DMS 273 (cell line): ENCODE results near the gene EPB41L1.
A peak's percentile ranks its signal among the peaks of the same experiment; 100 is the strongest.
"Not testable (repeated sequence)": the region's sequence is repeated elsewhere in the genome, so short reads cannot be mapped to it uniquely, and the experiment has no call there.

ENCODE experiments used
- DNase-seq: peaks from one replicate; lab custom pipeline; 2025; ENCODE audit not compliant: unreplicated experiment; lab: John Stamatoyannopoulos, UW

EPB41L1 gene

DNA sequence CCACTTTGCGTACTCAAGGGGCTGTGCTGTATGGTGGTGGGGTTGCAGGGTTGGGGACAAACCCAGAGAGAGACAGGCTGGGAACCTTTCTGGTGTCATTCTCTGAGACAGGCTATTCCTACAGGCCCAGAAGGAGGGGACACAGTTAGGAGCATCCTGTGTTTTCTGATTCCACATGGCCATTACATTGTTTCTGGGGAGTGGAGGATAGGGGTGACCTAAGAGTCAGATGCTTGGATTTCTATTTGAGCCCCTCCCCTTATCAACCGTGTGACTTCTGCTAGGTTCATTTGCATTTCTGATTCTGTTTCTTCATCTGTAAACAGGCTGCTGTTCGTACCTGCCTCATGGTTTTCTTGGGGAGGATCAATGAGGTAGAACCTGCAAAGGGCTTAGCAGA, 29.4 kb upstream of the EPB41L1 start:
- no peak for DNase-seq

DNA sequence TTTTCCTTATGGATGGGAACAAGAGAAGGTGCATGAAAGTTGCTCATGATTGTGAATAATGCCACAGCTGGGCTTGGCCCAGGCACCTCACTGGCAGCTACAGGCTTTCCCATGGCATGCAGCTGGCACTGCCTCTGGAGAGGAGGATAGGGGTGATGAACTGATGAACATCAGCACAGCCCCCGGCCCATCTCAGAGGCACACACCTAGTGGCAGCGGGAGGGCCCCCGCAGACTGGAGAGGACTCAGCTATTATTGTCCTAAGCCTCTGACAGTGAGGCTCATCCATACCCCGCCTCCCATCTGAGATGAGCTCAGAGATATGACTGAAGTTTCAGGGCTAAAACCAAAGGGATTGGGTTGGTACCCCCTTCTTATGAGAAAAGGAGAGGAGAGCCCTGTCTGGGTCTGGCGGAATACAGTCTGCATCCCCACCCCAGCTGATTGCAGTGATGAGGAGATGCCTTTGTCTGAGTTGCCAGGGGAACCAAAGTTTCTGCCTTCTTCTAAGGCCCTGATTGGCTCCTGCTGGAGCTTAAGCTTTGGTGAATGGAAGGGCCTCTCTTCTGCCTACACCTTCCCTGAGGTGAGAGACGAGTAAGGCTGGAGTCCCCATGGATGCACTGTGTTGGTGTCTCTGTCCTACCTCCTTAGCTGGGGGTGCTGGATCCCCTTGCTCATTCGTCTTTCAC, 27.6 kb upstream of the EPB41L1 start:
- DNase-seq: peak; percentile 33

DNA sequence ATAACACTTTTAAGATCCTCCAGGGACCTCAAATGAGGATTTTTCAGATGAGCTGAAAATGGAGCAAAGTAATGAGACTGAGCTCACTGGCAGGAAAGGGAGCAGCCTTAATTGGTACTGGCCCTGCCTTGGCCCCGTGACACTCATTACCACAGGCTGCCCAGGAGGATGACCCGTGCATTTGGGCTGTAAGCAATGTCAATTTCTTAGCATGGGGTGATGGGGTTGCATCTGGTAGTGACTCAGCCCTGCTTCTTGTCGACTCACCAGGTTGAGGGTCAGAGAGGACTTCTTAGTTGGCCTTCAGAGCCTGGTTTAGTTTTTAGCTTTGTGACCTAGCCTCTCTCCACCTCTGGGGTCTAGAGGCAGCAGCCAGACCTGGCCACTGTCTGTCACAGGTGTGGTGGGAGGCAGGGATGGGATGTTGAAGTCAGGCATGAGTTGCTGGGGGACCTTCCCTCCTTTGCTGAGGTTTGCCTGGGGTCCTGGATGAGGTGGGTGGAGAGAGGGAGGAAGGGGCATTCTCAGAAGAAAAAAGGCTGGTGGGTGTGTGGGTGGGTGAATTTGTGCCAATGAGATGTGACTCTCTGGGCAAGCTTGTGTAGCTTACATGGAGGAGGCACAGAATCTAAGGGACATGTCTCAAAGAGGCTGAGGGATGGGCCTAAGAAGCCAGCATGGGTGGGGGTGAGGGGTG, 25.9 kb upstream of the EPB41L1 start:
- DNase-seq: no peak

DNA sequence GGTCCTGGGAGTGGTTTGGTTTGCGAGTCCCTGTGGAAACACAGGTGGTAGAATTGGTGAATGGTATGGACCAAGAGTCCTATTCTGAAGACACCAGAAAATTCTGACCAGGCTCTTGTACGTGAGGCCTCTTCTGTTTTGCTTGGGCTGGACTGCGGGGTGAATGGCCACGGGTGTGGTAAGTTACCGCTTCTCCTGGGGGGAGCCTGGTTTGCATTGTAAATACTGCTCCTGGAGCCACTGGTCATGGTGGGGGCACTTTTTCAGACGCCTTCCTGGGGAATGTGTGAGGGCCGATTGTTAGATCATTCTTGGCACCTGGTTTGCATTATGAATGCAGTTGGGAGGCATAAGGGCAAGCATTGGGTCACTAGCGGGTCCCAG, 25.4 kb upstream of the EPB41L1 start:
- no peak for DNase-seq

DNA sequence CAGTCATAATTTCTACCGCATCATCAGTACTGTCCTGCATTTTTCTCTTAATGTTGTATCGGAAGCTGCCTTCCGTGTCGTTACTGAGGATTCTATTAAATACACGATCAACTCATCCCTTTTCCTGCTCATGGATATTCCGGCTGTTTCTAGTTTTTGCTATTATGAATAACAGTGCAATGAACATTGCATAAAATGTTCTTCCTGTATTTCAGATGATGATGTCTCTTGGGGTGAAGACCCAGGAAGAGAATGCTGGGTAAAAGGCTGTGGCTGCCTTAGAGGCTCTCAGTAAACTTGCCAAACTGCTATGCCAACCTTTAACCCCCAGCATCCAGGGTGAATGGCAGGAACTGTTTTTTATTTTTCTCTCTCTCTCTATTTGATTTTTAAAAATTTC, 24.1 kb upstream of the EPB41L1 start:
- DNase-seq: no peak

DNA sequence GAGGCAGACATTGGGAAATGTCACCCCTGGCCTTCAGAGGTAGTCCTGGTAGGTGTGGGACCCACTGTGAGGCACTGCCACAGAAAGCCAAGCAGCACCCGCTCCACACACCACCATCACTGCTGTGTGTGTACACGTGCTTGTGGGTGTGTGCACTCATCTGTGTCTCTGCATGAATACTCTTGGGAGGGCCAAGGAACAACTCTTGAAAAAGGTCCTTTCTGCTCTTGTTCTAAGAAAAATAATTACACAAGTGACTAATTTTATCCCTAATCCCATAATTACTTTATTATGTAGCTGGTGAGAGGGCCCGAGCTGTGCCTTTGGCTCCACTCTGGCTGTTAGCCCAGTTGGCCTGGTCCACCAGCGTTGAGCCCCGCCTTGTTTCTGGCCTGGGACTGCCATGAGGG, 21.7 kb upstream of the EPB41L1 start:
- peak; percentile 20 for DNase-seq

DNA sequence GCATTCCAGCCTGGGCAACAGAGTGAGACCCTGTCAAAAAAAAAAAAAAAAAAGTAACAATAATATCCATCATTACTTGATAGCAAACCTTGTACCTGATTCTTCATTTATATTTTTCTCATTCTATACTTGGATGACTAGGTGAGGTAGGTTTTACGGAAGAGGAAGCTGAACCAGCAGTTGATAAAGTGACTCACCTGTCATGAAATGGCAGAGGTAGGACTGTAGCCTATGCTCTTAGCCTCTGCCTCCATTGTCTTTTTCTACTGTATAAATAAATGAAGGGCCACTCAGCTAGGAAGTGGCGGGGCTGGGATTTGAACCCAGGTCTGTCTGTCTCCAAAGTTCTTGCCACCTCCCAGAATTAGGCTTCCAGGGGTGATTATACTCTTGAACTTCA, 20.7 kb upstream of the EPB41L1 start:
- no peak for DNase-seq

DNA sequence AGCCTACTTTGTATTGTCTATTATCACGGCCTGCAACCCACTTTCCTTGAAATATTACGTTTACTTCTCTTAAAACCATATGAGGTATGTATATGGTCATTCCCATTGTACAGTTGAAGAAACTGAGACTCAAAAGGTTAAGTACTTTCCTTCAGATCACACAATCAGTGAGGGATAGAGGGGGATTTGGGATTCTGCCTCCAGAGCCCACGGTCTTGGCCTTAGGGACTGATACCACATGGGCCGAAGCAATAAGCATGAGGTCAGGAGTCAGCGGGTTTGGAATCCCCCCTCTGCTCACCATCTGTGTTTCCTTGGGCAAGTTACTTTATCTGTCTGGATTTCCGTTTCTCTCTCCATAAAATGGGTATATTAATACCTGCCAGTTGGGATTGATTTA, 19.4 kb upstream of the EPB41L1 start:
- DNase-seq: no peak

DNA sequence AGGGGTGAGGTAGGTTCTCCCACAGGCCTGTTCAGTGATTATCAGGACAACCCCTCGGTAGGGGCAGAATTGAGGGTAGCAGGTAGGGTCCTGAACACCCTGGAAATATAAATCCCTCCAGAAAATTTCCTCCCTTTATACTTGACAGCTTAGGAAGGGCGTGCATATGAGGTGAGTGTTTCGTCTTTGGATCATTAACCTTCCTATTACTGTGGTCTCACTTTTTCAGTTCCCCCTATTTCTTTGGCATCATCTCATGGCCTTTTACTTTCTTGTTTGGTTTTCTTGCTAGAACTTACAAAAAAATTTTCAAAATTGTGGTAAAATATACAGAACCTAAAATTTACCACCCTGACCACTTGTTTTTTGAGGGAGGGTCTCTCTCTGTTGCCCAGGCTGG, 18.7 kb upstream of the EPB41L1 start:
- no peak for DNase-seq

DNA sequence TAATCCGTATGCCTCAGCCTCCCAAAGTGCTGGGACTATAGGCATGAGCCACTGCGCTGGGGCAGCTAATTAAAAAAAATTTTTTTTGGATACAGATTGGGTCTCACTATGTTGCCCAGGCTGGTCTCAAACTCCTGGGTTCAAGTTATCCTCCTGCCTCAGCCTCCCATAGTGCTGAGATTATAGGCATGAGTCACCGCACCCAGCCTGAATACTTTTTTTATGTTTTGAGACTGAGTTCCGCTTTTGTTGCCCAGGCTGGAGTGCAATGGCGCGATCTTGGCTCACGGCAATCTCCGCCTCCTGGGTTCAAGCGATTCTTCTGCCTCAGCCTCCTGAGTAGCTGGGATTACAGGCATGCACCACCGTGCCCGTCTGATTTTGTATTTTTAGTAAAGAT, 17.2 kb upstream of the EPB41L1 start:
- DNase-seq: not testable (repeated sequence)

DNA sequence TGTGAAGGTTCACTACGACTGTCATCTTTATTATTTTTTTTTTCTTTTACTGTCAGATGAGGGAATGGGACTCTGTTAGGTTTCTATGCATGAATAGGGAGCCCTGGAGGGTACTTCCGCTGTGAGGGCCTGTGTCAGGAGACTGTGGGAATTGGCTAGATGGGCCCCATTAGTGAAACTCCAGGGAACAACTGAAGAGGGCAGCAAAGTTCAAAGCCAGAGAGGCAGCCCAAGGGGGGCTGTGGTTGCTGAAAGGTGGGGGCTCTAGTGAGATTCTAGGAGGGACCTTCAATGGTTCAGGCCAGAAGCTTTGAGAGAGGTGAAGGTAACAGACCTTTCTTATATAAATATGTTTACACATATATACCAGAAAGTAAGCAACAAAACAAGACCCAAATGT, 13.2 kb upstream of the EPB41L1 start:
- DNase-seq: no peak

DNA sequence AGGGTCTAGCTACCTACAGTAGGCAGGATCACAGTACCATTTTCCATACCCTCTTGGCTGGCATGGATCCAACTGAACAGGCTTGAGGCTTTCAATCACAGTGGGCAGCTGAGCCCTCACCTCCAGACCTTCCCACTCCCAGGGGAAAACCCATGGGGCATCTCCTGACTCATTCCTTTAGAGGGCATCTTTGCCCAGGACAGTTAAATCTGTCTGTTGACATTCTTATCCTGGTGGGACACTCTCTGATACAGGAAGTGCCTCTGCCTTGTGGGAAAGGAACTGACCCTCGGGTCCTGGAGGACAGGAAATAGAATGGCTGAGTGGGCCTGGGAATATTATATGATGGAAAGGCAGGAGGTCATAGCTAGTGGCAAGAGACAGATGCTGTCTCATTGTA, 10.2 kb upstream of the EPB41L1 start:
- peak; percentile 19 for DNase-seq

DNA sequence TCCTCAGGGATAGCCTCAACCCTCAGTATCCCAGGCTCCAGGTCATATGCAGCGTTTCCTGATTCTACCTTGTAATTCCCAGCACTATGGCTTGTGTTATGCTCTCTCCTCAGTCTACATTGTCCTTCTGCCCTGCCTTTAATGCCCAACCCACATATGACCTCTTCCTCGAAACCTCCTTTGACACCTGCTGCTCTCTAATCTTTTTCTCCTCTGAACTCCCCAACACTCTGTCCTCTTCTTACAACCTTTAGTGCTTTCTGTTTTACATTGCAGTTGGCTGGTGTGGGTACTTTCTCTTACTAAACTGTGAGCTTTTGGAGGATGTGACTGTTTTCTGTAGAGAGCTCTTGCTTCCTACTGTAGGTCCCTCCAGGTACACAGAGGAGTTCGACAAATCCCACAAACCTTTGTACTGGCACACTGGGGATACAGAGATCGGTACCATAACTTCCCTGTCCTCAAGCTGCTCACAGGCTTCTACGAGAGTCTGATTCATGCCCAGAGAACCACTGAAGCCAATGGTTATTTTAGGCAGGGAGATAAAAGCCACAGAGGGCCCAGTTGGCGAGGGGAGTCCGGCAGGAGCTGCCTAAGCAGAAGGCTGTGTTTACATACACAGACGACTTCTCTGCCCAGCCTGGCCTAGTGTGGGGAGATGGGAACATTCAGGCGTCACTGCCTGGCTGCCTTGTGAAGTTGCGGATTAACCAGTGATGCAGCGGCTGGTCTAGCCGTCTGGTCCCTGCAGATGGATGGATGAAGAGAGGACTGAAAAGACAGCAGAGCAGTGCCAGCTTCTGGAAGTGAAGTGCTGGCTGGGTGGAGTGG, 8.4 kb upstream of the EPB41L1 start:
- peak; percentile 84 for DNase-seq

DNA sequence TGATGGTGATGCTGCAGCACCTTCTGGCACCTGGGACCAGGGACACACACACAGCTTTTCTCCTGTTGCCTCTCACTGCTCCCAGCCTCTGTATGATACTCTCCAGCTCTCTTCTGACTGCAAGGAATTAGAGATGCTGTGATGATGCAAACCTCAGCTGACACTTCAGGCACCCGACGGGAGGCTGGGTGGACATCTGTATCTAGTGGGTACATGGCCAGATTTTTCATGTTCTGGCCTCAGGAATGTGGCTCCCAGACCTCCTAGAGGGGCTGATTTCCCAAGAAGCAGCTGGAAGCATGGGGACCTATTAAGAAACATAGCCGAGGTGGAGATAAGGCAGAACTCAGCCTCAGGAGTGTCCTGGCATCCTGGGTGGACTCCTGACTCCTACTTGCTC, 6.8 kb upstream of the EPB41L1 start:
- no peak for DNase-seq

DNA sequence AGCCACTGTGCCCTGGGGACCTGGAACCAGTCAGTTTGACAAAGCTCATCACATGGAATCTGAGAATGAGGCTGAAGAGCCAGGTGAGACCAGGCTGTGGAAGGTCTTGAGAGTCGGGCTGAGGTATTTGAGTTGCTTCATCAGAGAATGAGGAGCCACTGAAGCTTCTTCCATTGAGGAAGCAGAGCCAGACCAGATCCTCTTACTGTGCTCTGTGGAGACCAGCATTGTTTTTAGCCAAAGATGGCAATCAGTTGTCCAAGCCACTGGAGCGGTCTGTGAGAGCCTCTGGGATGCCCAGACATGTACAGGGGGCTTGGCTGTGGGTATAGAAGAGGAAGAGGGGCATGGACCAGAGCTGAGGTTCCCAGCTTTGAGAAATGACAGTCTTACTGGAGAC, 6.1 kb upstream of the EPB41L1 start:
- no peak for DNase-seq

DNA sequence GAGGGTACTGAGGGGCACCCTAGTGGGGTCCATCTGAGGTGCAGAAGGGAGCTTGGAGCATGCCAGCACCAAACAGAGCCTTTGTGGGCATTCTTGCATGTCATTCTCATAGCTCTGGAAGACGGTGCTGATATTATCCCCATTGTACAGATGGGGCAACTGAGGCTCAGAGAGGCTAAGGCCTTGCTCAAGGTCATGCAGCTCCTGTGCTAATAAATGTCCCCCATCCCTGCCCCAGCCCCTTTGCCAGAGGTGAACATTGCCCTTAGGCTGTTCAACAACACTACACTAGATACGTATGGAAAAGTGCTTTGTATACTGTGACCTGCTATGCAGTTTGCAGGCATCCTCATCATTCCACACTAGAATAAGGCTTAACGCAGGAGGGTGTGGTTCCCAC, 5.5 kb upstream of the EPB41L1 start:
- DNase-seq: no peak

DNA sequence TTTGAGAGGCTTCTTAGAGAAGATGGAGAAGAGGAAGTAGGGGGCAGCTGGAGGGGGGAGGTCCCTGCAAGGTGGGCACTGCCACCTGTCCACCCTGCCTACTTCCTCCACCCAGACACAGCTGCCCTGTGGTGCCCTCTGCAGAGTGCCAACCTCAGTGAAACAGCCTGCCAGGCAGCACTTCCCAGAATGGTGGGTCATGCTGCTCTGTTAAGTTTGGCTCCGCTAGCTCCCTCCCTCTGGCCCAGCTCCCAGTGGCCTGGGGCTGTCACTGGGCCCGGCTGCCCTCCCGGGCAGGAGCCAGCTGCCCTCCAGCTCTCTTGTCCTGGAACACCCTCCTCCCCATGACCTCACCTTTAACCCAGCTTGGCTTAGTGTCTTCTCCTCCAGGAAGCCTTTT, 5.1 kb upstream of the EPB41L1 start:
- peak; percentile 52 for DNase-seq

DNA sequence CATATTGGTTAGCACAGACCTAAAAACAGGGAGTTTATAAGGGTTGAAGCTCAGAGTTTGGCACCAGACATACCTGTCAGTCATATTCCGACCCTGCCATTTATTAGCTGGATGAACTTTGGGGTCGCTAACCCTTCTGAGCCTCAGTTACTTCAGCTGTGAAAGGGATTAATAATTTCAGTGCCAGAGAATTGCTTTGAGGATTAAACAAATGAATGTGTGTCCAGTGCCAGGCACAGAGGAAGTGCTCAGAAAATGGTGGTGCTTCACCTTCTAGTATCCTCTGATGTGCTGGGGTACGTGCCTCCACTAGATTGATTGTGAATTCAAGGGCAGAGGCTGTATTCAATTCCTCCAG, 4.1 kb upstream of the EPB41L1 start:
- DNase-seq: no peak

DNA sequence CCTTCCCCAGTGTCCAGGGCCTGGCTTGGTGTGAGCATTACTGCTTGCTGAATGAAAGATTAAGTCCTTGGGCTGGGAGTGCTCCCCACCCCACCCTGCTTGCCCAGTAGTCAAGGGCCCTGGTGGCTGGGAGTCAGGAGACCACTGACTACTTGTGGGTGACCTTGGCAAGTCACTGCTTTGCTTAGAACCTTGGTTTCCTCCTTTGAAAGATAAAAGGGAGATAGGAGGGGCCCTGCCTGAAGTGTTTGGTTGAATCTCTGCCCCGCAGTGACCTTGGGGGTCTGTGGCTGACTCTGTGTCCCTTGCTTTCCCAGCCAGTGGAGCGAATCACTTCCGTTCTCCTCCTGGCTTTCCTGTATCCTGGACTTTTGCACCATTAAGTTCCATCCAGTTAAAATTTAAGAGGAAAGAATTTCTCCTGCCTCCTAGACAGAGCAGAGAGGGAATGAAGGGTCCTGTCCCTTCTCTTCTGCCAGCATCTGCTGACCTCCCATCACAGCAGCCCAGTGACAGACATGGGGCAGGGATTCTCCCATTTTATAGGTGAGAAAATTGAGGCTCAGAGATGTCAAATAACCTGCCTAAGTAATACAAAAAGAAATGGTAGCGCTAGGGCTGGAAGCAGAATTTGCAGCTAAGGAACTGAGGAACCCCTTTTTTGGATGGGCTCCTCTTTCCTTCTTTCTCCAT, 3.5 kb upstream of the EPB41L1 start:
- no peak for DNase-seq

DNA sequence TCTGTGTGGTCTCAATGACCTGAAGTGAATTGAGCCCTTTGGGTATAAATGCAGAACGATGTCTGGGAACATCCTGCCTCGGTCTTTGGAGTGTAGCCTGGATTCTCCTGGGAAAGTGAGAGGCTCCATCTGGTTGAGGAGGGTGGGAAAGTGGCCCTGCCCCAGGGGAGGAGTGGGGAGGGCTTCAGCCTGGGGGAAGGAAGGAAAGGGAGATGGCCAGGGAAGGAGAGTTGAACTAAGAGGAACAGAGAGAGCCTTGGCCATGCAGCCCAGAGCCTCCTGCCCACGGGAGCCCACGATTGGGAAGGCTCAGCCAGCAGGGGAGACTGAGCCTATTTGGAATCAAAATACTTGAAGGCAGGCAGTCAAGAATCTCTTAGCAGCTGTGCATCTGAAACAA, 2.3 kb upstream of the EPB41L1 start:
- peak; percentile 78 for DNase-seq

DNA sequence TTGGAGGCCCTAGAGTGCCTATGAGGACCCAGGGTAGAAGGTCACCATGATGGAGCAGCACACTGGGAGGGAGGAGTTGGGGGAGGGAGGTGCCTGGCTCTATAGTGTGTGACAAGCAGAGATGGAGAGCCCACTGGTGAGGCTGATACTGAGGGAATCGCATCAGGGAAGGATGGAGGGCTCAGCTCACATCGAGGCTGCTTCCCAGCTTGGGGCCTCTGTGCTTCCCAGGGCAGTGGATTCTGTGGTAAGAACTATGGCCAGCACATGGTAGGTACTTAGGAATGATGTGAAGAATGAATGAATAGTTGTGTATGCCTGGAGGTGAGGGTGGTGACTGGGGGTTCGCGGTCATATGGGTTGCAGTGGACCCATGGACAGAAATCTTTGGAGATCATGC, 1.3 kb upstream of the EPB41L1 start:
- no peak for DNase-seq
